Astrocyte of the spinal cord (primary cell): Measurements from ENCODE around the gene GCAT.

Experiments
- DNase-seq: peaks from one replicate; pipeline ENCODE4 v3.0.0; 2011; ENCODE audit warnings: low read depth, low spot score
- H3K4me3 ChIP-seq: 2 replicates; pipeline ENCODE4 v1.5.1; 2011; ENCODE audit warnings: low read depth, mild to moderate bottlenecking, low read length, moderate library complexity
- in situ Hi-C: cut with HindIII; loops from 2 replicates; pipeline ENCODE4 v1.10.0; 2017; ENCODE audit warnings: low sequenced_read_pairs
- TF ChIP-seq, protein P1 (sequence below): IDR thresholded peaks from 2 replicates; pipeline ENCODE4 v1.5.1; 2012; ENCODE audit warnings: low read depth, mild to moderate bottlenecking, low read length, inconsistent platforms

Gene GCAT

DNA sequence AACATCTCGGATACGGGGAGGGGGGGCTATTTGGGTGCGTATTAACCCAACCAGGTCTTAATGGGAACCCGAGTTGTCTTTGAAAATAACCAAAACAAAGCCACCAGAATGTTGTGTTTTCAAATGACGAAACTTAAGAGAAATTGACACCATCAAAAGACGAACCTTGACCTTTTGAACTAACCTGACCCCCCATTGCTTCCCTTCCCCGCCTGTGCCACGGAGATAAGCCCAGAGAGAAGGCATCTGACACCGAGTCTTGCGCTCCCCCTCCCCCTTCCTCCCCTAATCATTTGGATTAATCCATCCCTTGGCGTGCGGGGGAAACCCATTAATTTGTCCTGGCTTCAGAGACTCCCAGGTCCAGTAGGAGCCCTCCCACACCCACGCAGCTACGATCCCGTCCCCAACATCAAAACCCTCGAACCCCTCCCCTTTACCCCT, 4.5 kb upstream of the GCAT start:
- DNase-seq, result no peak
- in situ Hi-C loops, result no loop called here
- TF ChIP-seq, protein P1, sequence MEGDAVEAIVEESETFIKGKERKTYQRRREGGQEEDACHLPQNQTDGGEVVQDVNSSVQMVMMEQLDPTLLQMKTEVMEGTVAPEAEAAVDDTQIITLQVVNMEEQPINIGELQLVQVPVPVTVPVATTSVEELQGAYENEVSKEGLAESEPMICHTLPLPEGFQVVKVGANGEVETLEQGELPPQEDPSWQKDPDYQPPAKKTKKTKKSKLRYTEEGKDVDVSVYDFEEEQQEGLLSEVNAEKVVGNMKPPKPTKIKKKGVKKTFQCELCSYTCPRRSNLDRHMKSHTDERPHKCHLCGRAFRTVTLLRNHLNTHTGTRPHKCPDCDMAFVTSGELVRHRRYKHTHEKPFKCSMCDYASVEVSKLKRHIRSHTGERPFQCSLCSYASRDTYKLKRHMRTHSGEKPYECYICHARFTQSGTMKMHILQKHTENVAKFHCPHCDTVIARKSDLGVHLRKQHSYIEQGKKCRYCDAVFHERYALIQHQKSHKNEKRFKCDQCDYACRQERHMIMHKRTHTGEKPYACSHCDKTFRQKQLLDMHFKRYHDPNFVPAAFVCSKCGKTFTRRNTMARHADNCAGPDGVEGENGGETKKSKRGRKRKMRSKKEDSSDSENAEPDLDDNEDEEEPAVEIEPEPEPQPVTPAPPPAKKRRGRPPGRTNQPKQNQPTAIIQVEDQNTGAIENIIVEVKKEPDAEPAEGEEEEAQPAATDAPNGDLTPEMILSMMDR, result no peak
- no peak overlapping the region for H3K4me3 ChIP-seq

DNA sequence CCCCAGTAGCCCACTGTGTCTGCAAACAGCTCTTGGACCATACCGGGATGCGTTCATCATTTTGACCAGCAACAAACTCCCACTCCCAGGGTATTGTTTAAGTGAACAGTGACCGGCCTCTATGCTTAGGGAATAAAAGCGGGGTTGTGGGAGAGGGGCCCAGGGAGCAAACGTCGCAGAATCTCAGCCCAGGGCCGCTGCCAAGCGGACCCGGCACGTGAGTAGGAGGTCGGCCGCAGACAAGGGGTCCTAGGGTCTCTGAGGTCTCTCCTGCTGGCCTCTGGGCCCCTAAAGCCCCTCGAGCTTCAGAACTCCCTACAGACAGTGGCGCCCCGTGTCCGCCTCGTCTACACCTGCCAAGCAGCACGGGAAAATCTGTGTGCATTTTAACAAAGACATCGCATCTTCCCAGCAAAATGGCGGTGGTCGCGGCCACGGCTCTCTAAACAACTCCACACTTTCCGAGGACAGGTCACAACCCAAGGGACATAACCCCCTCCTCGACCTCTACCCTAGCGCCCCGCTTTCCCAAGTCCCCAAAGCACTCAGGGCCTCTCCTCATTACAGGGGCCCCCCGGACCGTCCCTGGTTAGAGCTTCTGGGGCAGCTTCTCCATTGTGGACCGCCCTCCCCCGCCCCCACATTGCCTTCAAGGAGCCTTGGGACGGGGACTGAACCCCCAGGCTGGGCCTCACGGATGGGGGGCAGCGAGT, 3.9 kb upstream of the GCAT start:
- no peak for DNase-seq
- TF ChIP-seq, protein P1, result no peak
- in situ Hi-C loops, result no loop called here
- no peak overlapping the region for H3K4me3 ChIP-seq

DNA sequence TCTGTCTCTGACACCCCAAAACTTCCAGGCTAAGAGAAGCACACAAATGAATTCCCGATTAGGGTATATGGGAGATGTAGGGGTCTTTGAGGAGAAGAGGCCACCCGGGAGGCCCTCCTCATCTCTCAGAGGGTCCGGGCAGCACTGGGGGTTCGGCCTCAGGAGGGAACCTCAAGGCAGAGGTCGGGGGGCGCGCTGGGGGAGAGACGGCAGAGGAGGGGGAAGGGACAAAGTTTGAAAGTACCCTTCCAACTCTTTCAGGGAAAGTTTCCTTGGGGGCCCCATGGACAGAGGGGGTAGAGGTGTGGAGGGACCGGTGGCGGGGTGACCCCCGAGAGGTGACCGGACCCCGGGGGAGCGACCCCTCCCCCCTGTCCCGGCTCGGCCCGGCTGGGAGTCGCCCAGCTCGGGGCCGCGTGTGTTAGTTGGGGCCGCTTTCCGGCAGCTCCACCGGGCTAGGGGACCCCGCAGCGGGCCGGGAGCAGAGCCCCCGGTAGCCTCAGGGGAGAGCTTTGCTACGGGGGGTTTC, 3.3 kb upstream of the GCAT start:
- in situ Hi-C loops, result no loop called here
- TF ChIP-seq, protein P1, result no peak
- no peak for DNase-seq
- peak overlapping the region; percentile 69 for H3K4me3 ChIP-seq

DNA sequence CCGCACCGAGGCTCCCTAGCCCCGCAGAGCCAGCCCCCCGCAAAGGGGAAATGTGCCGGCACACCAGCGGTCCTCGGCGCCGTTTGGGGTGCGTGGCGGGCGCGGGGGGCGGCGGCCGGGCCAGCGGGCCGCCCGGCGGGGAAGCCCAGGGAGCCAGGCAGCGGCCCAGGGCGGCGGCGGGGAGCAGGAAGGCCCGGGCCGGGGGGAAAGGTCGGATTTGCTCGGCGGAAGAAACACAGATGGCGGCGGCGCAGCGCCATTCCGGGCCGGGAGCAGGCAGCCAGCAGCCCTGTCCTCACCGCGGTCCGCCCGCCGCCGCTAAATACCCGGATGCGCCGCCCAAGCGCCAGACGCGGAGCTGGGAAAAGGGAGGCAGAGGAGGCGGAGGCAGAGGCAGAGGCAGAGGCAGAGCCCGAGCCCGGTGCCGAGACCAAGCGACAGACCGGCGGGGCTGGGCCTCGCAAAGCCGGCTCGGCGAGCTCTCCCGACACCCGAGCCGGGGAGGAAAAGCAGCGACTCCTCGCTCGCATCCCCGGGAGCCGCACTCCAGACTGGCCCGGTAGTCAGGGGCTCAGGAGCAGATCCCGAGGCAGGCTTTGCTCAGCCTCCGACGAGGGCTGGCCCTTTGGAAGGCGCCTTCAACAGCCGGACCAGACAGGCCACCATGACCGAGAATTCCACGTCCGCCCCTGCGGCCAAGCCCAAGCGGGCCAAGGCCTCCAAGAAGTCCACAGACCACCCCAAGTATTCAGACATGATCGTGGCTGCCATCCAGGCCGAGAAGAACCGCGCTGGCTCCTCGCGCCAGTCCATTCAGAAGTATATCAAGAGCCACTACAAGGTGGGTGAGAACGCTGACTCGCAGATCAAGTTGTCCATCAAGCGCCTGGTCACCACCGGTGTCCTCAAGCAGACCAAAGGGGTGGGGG, 2.6 kb upstream of the GCAT start:
- TF ChIP-seq, protein P1, result no peak
- DNase-seq, result peak; percentile 85
- in situ Hi-C loops, result no loop called here
- H3K4me3 ChIP-seq, result peak overlapping the region; percentile 69

DNA sequence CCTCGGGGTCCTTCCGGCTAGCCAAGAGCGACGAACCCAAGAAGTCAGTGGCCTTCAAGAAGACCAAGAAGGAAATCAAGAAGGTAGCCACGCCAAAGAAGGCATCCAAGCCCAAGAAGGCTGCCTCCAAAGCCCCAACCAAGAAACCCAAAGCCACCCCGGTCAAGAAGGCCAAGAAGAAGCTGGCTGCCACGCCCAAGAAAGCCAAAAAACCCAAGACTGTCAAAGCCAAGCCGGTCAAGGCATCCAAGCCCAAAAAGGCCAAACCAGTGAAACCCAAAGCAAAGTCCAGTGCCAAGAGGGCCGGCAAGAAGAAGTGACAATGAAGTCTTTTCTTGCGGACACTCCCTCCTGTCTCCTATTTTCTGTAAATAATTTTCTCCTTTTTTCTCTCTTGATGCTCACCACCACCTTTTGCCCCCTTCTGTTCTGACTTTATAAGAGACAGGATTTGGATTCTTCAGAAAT, 1.9 kb upstream of the GCAT start:
- TF ChIP-seq, protein P1, result no peak
- in situ Hi-C loops, result no loop called here
- no peak for DNase-seq
- peak overlapping the region; percentile 69 for H3K4me3 ChIP-seq
